GM23338 (cell line): ENCODE data around the gene RNF19B. TPM values are rescaled to one million over a fixed set of nuclear protein-coding genes. Genes with fewer than 3 reads are reported as not detected.

Experiments used
- ATAC-seq: fragments of 200-7000 bp; cut with Tn5 transposase; 3 replicates; pipeline ENCODE4 v1.9.1; 2020
- DNase-seq: peaks from one replicate; pipeline ENCODE4 v3.0.0-alpha.2; 2015; ENCODE audit warnings: low spot score
- H2AFZ ChIP-seq: fragments of 200-600 bp; sonication (generic); 2 replicates; pipeline ENCODE4 v1.8.0; 2016; ENCODE audit warnings: antibody characterized with exemption, mild to moderate bottlenecking, moderate library complexity
- H3F3A ChIP-seq: fragments of 200-600 bp; sonication (generic); replicated peaks from 2 replicates; pipeline ENCODE4 v1.8.0; 2017; ENCODE audit warnings: antibody characterized with exemption, mixed run types, low read depth
- H3K27ac ChIP-seq: fragments of 200-600 bp; sonication (generic); 2 replicates; pipeline ENCODE4 v1.6.1; 2016; ENCODE audit warnings: low read depth
- H3K27me3 ChIP-seq: fragments of 200-600 bp; sonication (generic); 2 replicates; pipeline ENCODE4 v1.8.0; 2016; ENCODE audit warnings: mild to moderate bottlenecking, mixed run types, moderate library complexity; ENCODE audit not compliant: insufficient read depth
- H3K36me3 ChIP-seq: fragments of 200-600 bp; sonication (generic); 2 replicates; pipeline ENCODE4 v1.8.0; 2016; ENCODE audit warnings: mild to moderate bottlenecking; ENCODE audit not compliant: insufficient read depth
- H3K4me1 ChIP-seq: fragments of 200-600 bp; sonication (generic); 2 replicates; pipeline ENCODE4 v1.8.0; 2016; ENCODE audit warnings: mild to moderate bottlenecking, moderate library complexity; ENCODE audit not compliant: insufficient read depth
- H3K4me2 ChIP-seq: fragments of 200-600 bp; sonication (generic); 2 replicates; pipeline ENCODE4 v1.7.1; 2017; ENCODE audit warnings: mixed run types
- H3K4me3 ChIP-seq: fragments of 200-600 bp; sonication (generic); 2 replicates; pipeline ENCODE4 v1.6.1; 2016; ENCODE audit warnings: mixed run types
- H3K79me2 ChIP-seq: fragments of 200-600 bp; sonication (generic); replicated peaks from 2 replicates; pipeline ENCODE4 v1.8.0; 2017; ENCODE audit warnings: mild to moderate bottlenecking; ENCODE audit not compliant: insufficient read depth
- H3K9me2 ChIP-seq: fragments of 200-600 bp; sonication (generic); 2 replicates; pipeline ENCODE4 v1.8.0; 2017; ENCODE audit not compliant: insufficient read depth
- H4K20me1 ChIP-seq: fragments of 200-600 bp; sonication (generic); replicated peaks from 2 replicates; pipeline ENCODE4 v1.8.0; 2017; ENCODE audit warnings: mild to moderate bottlenecking; ENCODE audit not compliant: insufficient read depth
- H3K27ac Mint-ChIP-seq: 2 replicates; pipeline ENCODE4 v1.8.0; 2020; ENCODE audit warnings: inconsistent platforms, mild to moderate bottlenecking, moderate library complexity, mixed read lengths
- H3K27me3 Mint-ChIP-seq: 3 replicates; pipeline ENCODE4 v1.8.0; 2022; ENCODE audit warnings: low read depth, mild to moderate bottlenecking, moderate library complexity, mixed read lengths, inconsistent platforms; ENCODE audit not compliant: insufficient read depth, poor library complexity
- H3K36me3 Mint-ChIP-seq: 3 replicates; pipeline ENCODE4 v1.8.0; 2021; ENCODE audit warnings: low read depth, mild to moderate bottlenecking, inconsistent platforms, moderate library complexity, mixed read lengths
- H3K4me1 Mint-ChIP-seq: 3 replicates; pipeline ENCODE4 v1.8.0; 2020; ENCODE audit warnings: mild to moderate bottlenecking, inconsistent platforms, mixed read lengths
- H3K4me3 Mint-ChIP-seq: 3 replicates; pipeline ENCODE4 v1.8.0; 2021; ENCODE audit warnings: moderate library complexity, mild to moderate bottlenecking, inconsistent platforms, mixed read lengths
- H3K9me3 Mint-ChIP-seq: 3 replicates; pipeline ENCODE4 v1.8.0; 2020; ENCODE audit warnings: moderate library complexity, mild to moderate bottlenecking, inconsistent platforms, mixed read lengths
- CREB1 ChIP-seq: fragments of 250-450 bp; sonication (Bioruptor Pico); IDR thresholded peaks from 2 replicates; pipeline ENCODE4 v1.5.0; 2020; ENCODE audit warnings: low read depth, mild to moderate bottlenecking, moderate library complexity
- ETS1 ChIP-seq: IDR thresholded peaks from 2 replicates; pipeline ENCODE4 v1.6.1; 2016; ENCODE audit warnings: antibody characterized with exemption
- EZH2 ChIP-seq: fragments of 200-600 bp; sonication (generic); IDR thresholded peaks from one replicate; pipeline ENCODE4 v1.8.0; 2017; ENCODE audit warnings: antibody characterized with exemption, mild to moderate bottlenecking, low read depth; ENCODE audit not compliant: unreplicated experiment
- EZH2phosphoT487 ChIP-seq: fragments of 200-600 bp; sonication (generic); IDR thresholded peaks from one replicate; pipeline ENCODE4 v1.8.1; 2018; ENCODE audit warnings: antibody characterized with exemption; ENCODE audit not compliant: unreplicated experiment
- POLR2AphosphoS5 ChIP-seq: IDR thresholded peaks from 2 replicates; pipeline ENCODE4 v1.6.1; 2016; ENCODE audit warnings: antibody characterized with exemption, low read depth
- REST ChIP-seq: IDR thresholded peaks from one replicate; pipeline ENCODE4 v1.6.1; 2018; ENCODE audit warnings: antibody characterized with exemption; ENCODE audit not compliant: unreplicated experiment
- STAT1 ChIP-seq: IDR thresholded peaks from one replicate; pipeline ENCODE4 v1.6.1; 2016; ENCODE audit warnings: antibody characterized with exemption; ENCODE audit not compliant: unreplicated experiment
- ZNF114 ChIP-seq: fragments of 250-450 bp; sonication (Bioruptor Pico); IDR thresholded peaks from 2 replicates; pipeline ENCODE4 v1.5.0; 2020; ENCODE audit warnings: mild to moderate bottlenecking, moderate library complexity
- ZNF331 ChIP-seq: fragments of 250-450 bp; sonication (Bioruptor Pico); IDR thresholded peaks from 2 replicates; pipeline ENCODE4 v1.5.0; 2020; ENCODE audit warnings: low read depth, mild to moderate bottlenecking, moderate library complexity
- polyA plus RNA-seq: library from polyadenylated mRNA; unstranded; fragments of >200 nt; fragmentation: Nextera tagmentation; extraction: Ambion mirVana; gene quantifications from 2 replicates; pipeline ENCODE4 v1.2.1, GENCODE V29; 2016
- total RNA-seq: library from RNA; depleted of rRNA; stranded (reverse); fragments of >200 nt; shearing (Covaris generic); gene quantifications from 2 replicates; pipeline ENCODE4 v1.2.3, GENCODE V29; 2014
- TF ChIP-seq, protein P1 (sequence below), 2 experiments: fragments of 200-600 bp in 1 of 2; sonication (generic) in 1 of 2; conservative IDR thresholded peaks; 2 replicates each; pipeline versions ENCODE4 v1.5.1 to v1.6.1; 2016 to 2017; ENCODE audit warnings: antibody characterized with exemption in 2 of 2, low read depth in 2 of 2, mild to moderate bottlenecking in 2 of 2, moderate library complexity in 1 of 2
- TF ChIP-seq, protein P2 (sequence below): fragments of 250-450 bp; sonication (Bioruptor Pico); IDR thresholded peaks from 2 replicates; pipeline ENCODE4 v1.5.0; 2020; ENCODE audit warnings: mild to moderate bottlenecking, moderate library complexity

Gene RNF19B
- total and polyA plus RNA-seq, 2 experiments from 2014 or later = 2.9 to 11.9 TPM

GRCh38 chr1:32948390-32948722 lies 16.3 kb downstream of the RNF19B start:
- Mint-ChIP-seq H3K4me3 (no peak overlapping the region), H3K27me3 (no peaks in the 10 kb centered on the region), H3K9me3 (no peaks in the 10 kb centered on the region), H3K36me3 (peaks cover 22% of the 10 kb centered on the region), H3K27ac (no peak overlapping the region), H3K4me1 (no peaks in the 10 kb centered on the region)
- H2AFZ ChIP-seq = no peak overlapping the region
- H3K79me2 ChIP-seq = peaks cover 8% of the 10 kb centered on the region; the same call in 1 of the 2 replicates
- no peaks in the 10 kb centered on the region for H3K27me3 ChIP-seq
- H3K4me1 ChIP-seq = no peaks in the 10 kb centered on the region
- H3K4me3 ChIP-seq = no peak overlapping the region
- H4K20me1 ChIP-seq = peaks cover 6% of the 10 kb centered on the region
- 0 out of 2 replicates have a peak, but pooled peaks cover 6% of the 10 kb centered on the region for H3K36me3 ChIP-seq
- no peak overlapping the region for H3K27ac ChIP-seq
- H3K4me2 ChIP-seq = no peak overlapping the region
- H3F3A ChIP-seq = no peaks in the 10 kb centered on the region
- DNase-seq = no peak
- TF ChIP-seq, protein P1, sequence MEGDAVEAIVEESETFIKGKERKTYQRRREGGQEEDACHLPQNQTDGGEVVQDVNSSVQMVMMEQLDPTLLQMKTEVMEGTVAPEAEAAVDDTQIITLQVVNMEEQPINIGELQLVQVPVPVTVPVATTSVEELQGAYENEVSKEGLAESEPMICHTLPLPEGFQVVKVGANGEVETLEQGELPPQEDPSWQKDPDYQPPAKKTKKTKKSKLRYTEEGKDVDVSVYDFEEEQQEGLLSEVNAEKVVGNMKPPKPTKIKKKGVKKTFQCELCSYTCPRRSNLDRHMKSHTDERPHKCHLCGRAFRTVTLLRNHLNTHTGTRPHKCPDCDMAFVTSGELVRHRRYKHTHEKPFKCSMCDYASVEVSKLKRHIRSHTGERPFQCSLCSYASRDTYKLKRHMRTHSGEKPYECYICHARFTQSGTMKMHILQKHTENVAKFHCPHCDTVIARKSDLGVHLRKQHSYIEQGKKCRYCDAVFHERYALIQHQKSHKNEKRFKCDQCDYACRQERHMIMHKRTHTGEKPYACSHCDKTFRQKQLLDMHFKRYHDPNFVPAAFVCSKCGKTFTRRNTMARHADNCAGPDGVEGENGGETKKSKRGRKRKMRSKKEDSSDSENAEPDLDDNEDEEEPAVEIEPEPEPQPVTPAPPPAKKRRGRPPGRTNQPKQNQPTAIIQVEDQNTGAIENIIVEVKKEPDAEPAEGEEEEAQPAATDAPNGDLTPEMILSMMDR (conservative IDR thresholded peaks at IDR 0.05; ENCODE audit: low read depth in 2 of 2) = no peak
- no peak for TF ChIP-seq ETS1
- no peak for TF ChIP-seq EZH2phosphoT487
- no peak for TF ChIP-seq STAT1
- TF ChIP-seq, protein P2, sequence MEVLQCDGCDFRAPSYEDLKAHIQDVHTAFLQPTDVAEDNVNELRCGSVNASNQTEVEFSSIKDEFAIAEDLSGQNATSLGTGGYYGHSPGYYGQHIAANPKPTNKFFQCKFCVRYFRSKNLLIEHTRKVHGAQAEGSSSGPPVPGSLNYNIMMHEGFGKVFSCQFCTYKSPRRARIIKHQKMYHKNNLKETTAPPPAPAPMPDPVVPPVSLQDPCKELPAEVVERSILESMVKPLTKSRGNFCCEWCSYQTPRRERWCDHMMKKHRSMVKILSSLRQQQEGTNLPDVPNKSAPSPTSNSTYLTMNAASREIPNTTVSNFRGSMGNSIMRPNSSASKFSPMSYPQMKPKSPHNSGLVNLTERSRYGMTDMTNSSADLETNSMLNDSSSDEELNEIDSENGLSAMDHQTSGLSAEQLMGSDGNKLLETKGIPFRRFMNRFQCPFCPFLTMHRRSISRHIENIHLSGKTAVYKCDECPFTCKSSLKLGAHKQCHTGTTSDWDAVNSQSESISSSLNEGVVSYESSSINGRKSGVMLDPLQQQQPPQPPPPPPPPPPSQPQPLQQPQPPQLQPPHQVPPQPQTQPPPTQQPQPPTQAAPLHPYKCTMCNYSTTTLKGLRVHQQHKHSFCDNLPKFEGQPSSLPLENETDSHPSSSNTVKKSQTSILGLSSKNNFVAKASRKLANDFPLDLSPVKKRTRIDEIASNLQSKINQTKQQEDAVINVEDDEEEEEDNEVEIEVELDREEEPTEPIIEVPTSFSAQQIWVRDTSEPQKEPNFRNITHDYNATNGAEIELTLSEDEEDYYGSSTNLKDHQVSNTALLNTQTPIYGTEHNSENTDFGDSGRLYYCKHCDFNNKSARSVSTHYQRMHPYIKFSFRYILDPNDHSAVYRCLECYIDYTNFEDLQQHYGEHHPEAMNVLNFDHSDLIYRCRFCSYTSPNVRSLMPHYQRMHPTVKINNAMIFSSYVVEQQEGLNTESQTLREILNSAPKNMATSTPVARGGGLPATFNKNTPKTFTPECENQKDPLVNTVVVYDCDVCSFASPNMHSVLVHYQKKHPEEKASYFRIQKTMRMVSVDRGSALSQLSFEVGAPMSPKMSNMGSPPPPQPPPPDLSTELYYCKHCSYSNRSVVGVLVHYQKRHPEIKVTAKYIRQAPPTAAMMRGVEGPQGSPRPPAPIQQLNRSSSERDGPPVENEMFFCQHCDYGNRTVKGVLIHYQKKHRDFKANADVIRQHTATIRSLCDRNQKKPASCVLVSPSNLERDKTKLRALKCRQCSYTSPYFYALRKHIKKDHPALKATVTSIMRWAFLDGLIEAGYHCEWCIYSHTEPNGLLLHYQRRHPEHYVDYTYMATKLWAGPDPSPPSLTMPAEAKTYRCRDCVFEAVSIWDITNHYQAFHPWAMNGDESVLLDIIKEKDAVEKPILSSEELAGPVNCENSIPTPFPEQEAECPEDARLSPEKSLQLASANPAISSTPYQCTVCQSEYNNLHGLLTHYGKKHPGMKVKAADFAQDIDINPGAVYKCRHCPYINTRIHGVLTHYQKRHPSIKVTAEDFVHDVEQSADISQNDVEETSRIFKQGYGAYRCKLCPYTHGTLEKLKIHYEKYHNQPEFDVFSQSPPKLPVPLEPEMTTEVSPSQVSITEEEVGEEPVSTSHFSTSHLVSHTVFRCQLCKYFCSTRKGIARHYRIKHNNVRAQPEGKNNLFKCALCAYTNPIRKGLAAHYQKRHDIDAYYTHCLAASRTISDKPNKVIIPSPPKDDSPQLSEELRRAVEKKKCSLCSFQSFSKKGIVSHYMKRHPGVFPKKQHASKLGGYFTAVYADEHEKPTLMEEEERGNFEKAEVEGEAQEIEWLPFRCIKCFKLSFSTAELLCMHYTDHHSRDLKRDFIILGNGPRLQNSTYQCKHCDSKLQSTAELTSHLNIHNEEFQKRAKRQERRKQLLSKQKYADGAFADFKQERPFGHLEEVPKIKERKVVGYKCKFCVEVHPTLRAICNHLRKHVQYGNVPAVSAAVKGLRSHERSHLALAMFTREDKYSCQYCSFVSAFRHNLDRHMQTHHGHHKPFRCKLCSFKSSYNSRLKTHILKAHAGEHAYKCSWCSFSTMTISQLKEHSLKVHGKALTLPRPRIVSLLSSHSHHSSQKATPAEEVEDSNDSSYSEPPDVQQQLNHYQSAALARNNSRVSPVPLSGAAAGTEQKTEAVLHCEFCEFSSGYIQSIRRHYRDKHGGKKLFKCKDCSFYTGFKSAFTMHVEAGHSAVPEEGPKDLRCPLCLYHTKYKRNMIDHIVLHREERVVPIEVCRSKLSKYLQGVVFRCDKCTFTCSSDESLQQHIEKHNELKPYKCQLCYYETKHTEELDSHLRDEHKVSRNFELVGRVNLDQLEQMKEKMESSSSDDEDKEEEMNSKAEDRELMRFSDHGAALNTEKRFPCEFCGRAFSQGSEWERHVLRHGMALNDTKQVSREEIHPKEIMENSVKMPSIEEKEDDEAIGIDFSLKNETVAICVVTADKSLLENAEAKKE = no peak
- TF ChIP-seq POLR2AphosphoS5 = no peak
- TF ChIP-seq ZNF114 (CRISPR knock-in tag) = no peak
- TF ChIP-seq REST = no peak
- TF ChIP-seq CREB1 = no peak
- TF ChIP-seq EZH2 = no peak
- TF ChIP-seq ZNF331 = no peak
- no peaks in the 10 kb centered on the region for H3K9me2 ChIP-seq
- ATAC-seq = no peak
